DMS 273 (cell line): Measurements from ENCODE around the gene BCAR3.
"Not testable (repeated sequence)": the region's sequence is repeated elsewhere in the genome, so short reads cannot be mapped to it uniquely, and the experiment has no call there.

ENCODE experiments used
- DNase-seq: peaks from one replicate; lab custom pipeline; 2025; ENCODE audit not compliant: unreplicated experiment; lab: John Stamatoyannopoulos, UW

The BCAR3 gene

DNA sequence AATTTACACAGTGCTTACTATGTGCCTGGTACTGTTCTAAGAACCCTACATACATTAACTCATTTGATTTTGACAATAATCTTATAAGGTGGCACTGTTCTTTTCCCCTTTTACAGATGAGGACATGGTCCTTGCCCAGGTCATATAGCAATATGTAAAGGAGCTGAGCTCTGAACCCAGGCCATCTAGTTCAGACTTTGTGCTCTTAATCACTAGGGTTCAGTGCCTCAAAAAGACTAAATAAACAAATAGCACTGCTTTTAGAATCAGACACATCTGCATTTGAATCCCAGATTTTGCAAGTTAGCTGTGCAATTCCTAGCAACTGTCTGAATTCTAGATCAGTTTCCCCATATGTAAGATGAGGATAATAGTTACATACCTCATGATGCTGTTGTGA lies 8.7 kb upstream of the BCAR3 start:
- no peak for DNase-seq

DNA sequence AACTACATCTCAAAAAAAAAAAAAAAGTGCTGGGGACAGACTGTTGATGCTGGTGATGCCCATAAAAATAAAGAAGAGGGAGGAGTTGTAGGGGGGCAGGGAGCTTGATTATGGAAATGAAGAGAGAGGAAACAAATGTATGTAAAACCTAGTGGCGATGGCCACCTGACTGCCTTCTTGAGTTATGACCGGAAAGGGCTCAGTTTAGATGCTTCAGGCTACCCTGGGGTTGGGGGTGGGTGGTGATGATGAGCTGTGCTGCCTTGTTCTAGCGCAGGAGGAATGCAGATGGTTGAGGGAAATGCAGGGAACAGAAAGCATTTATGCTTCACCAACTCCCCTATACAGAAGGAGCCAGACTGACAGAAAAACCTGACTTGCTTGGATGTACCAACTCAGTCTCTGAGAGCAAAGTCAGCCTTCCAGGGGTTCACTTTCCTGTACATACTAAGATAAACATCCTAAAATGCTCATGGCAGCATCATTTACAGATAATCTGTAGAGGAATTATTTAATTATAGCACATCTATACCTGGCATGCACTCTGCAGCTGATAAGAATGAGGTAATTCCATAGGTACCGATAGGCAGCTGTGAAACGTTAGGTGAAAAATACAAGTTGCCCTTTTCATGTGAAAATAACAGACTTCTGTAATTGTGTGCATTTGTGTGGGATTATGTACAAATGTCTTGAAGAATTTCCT lies 8.0 kb upstream of the BCAR3 start:
- DNase-seq: no peak

DNA sequence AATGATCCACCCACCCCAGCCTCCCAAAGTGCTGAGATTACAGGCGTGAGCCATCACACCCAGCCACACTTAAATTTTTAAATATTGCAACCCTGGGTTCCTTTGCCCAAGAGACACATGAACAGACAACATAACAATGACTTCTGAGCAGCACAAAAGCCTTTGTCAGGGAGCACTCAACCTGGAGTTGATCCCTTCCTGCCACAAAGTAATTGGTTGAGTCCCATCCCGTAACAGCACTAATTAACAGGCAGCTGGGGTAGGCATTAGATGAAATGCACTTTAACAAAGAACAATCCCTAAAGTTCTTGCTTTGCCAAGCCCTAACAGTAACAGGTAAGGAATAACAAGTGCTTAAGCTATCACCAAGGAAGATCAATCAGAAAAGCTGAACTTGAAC lies 5.9 kb upstream of the BCAR3 start:
- DNase-seq: no peak

DNA sequence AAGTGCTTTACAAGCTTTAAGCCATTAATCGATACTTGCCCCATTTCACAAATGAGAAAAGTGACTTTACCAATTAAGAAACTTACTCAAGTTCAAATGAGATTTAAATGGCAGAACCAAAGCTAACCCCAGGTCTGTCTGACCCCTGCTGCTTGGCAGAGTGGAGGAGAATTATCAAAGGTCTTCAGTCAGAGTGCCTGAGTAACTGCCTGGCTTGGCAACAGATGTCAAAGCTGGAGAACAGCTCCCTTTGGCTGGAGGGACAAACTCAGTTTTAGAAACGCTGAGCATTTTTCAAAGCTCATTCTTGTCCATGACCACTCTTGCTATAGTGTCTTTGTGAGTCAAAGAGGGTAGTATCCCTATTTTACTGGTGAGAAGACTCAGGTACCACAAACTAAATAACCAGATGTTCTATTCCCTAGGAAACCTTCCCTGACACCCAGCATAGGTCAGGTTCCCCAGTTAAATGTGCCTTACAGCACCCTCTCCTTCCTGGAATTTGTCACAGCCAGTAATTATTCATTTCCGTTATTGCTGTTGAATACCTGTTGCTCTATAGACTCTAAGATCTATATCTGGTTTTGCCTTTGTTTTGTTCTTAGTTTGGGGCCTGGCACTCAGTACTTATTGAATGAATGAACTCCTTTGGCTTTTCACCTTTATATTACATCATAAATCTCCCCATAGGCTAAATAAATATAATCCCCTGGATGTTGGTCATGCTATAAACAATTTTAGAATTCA lies 5.0 kb upstream of the BCAR3 start:
- peak; percentile 31 for DNase-seq

DNA sequence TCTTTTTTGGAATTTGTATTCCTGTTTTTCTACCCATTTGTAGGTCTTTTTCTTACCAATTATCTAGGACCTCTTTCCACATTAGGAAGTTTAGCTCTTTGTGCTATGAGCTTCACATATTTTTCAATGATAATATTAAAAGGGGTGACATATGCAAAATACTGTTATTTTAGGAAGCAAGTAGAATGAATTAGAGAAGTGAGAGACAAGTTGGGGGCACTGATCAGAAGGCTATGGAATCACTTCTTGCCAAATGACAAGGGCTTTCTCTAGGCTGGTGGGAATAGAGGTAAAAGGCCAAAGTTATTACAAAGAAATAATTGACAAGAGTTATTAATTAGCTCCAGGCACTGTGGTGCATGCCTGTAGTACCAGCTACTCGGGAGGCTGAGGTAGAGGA lies 4.3 kb upstream of the BCAR3 start:
- DNase-seq: no peak

DNA sequence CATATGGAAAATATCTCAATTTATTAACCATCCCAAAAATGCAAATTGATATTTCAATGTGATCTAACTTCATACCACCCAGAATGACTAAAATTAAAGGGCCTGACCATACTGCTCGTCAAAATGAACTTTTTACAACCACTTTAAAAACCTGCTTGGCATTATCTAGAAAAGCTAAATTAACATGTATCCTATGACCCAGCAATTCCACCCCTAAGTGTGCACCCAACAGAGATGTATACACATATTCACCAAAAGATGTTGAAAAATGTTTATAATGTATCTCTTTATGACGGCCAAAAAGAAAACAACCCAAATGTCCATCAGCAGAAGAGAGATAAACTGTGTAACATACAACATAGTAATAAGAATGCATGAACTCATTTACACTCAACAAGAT lies 1.6 kb upstream of the BCAR3 start:
- no peak for DNase-seq

DNA sequence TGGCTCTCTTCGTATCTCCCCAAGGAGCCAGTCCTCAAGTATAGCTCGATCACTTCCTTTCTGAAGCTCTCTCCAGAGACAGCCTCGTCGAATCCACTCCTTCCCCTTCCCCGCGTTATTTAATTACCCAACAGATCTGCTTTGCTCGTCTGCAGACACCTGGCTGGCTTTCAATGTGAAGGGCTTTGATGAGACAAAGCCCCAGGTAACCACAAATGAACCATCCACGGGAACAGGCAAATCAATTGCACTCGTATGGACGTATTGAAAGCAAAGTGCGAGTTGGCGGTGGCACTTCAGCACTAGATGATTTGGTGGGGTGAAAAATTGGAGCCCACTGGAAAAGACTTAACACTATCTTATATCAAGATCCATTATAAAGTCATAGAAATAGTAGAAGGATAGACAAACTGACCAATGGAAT lies 364 bp upstream of the BCAR3 start:
- no peak for DNase-seq

DNA sequence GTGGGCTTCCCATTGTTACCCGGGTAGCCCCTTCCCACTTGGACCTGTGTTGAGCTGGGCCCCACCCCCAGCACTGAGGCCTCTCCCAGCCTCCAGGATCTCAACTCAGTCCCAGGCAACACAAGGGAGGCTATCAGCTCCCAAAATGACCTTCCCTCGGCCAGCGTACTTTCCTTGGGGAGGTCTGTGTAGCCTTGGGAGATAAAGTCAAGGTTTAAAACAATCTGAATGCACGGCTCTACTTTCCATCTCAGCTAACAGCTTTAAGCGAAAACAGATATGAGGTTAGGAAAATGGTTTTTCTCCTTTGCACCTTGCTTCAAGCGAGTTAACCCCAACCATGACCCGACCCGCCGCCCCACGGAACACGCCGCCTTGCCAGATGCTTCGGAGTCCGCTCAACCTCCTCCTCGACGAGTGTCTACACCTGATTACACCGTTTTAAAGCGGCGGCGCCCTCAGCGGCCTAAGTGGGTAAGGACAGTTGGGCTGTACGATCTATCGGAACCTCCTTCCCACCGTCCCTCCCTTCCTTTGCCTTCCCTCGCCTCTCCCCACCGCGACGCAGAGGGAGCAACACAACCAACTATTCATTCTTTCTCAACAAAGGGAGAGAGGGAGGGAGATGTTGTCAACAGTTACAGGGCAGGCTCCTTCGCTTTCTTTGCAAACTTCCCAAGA lies 1.1 kb downstream of the BCAR3 start:
- DNase-seq: peak; percentile 92

DNA sequence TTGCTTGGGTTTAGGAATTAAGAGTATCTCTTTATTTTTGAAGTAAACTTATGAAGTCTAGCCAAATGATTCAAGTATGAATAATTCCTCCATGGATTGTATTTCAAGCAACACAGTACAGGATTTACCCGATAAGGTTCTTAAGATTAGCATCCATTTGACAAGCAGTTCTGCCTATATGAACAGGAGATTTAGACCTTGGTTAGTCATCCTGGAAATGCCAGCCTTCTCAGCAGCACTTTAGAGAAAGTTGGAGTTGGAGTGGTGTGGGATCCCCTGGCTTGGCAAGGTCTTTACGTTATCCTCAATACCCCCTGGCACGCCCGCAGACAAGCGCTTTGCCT lies 1.6 kb downstream of the BCAR3 start:
- DNase-seq: no peak

DNA sequence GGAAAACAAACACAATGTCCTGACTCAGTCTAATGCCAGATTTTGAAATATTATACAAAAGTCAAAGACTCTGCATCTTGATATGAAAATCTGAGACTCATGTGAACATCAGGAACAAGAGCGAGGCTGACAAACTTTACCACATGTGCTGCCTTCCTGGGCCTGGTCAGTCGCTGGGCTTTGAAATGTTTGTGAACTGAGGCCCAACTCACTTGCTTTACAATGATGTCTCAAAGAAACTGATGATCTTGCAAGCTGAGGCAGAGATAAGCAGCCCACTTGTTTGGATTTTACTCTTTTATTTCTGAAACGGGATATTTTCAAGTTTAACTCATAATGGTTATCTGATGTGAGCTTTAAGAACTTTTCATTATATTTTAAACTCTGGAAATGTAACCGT lies 2.1 kb downstream of the BCAR3 start:
- no peak for DNase-seq

DNA sequence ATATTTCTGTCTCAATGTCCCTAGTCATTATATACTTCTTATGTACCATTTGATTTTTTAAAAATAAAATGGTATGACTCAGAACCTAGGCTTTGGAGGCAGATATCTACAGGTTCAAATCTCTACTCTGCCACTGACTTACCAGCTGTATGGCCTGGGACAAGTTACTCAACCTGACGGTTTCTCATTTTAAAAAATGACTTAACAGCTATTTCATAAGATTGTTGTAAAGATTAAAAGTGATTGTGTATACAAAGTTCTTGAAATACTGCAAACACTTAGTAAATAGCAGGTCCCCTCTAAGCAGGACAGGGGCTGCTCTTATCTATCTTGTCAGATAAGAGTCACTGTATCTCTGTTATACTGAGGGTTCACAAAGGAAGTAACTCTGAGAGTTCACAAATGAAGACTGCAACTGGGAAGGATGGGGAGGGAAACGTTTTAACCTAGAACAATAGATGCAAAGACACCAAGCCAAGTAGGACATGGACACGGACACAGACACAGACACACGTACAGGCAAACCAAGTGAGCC lies 2.6 kb downstream of the BCAR3 start:
- DNase-seq: no peak

DNA sequence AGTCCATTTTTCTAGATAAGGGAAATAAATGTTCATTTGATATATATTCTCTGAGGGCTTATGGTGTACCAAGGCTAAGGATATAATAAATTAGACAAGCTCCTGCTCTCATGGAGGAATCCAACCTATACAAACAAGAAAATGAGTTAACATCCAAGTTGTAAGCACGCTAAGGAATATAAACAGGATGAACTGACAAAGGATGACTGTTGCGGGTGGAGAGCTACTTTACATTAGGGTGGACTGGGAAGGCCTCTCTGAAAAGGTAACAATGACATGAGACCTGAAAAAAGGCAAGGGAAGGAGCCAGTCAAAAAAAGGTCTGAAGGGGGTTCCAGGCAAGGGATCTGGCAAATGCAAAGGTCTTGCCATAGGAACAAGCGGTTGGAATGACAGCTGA lies 3.1 kb downstream of the BCAR3 start:
- no peak for DNase-seq

DNA sequence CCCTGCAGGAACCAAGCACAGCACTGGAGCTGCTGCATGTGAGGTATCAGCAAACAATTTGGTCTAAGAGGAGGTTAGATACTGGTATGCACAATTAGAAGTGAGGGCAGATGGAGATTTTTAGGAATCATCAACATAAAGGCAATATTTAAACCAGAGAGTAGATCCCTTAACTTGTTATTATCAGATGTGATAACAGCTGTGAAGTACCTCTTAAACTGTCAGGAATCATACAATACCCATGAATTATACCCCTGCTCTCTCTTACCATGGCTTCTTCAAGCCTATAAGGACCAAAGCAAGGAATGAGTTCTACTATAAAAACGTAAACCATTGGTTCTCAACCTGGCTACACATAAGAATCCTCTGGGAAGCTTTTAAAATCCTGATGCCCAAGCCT lies 3.9 kb downstream of the BCAR3 start:
- no peak for DNase-seq

DNA sequence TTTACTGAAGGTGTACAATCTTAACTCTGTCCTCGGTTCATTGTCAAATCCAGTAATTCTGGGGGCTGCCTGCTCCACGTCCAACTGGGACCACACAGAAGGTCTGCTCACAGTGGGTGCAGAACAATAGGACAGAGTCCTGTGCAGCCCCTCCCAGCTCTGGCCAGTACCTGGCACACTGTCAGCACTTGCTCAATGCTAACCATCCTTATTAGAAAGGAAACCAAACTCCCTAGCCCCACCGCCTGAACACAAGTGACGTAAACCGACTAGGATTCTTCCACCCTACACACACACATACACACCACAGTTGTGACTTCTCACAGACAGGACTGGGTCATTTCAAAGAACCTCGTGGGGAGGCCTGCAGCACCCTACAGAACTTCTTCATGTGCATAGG lies 5.2 kb downstream of the BCAR3 start:
- DNase-seq: no peak

DNA sequence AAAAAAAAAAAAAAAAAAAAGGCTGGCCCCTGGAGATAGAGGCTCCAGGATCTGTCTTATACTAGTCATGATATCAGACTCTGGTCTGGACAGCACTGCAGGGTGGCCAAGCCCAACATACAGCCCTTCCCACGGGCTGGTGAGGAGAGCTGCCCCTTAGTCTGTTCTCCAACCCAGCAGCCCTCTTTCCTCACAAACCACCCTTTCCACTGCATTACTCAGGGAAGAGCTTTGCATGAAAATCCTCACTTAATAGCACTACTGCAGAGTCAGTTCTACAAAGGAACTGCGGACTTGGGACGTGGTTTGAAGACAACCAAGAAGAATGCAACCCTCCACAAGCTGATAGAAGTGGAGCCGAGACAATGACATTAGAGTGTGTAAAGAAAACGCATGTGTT lies 5.7 kb downstream of the BCAR3 start:
- no peak for DNase-seq

DNA sequence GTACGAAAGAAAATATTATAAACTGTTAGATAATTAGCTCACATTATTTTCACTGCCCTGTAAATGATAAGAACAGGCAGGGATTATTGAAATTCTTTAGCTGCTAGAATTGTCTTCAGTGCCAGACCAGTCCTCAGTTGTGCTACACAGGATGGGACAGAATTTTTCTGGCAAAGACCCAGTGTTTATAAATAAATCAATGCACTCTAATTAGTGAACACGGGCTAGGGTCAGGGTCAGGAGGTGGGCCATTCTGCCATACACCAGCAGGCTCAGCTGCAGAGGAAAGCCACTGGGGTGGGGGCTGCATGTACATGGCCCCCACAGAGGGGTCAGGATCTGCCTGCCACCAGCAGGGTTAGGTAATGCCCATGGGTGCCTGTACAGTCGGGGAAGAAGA lies 6.4 kb downstream of the BCAR3 start:
- no peak for DNase-seq

DNA sequence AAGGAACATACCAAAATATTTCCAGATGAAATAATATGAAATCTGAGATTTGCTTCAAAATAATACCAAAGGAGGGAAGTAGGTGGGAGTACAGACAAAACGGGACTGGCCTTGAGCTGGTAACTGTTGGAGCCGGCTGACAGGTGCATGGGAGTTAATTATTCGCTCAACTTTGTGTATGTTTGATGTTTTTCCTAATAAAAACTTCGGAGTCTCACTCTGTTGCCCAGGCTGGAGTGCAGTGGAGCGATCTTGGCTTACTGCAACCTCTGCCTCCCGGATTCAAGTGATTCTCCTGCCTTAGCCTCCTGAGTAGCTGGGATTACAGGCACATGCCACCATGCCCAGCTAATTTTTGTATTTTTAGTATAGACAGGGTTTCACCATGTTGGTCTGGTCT lies 7.6 kb downstream of the BCAR3 start:
- DNase-seq: not testable (repeated sequence)

DNA sequence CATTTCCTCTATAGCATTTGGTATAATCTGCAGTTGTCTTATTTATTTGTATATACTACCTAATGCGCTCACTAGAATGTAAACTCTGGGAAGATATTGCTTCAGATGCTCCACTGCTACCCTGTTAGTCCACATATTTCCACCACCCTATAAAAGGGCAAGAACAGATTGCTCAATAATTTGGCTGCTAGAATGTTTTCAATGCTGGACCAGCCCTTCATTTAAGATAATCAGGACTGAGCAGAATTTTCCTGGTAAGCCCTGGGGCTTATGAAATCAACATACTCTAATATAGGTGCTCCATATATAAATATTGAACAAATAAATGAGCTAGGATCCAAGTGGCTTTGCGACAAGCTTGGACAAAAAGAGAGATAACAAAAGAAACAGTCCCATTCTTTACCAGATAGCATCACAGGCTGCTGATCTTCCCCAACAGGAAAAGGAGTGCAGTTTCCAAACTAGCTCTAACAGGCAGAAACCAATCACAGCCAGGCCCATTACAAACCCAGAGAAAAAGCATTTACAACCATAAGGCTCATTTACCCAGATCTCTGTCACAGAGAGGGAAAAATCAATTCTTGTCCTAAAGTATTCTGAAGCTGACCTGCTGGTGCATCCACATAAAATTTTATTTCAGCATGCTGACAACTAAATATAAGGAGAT lies 8.3 kb downstream of the BCAR3 start:
- no peak for DNase-seq

DNA sequence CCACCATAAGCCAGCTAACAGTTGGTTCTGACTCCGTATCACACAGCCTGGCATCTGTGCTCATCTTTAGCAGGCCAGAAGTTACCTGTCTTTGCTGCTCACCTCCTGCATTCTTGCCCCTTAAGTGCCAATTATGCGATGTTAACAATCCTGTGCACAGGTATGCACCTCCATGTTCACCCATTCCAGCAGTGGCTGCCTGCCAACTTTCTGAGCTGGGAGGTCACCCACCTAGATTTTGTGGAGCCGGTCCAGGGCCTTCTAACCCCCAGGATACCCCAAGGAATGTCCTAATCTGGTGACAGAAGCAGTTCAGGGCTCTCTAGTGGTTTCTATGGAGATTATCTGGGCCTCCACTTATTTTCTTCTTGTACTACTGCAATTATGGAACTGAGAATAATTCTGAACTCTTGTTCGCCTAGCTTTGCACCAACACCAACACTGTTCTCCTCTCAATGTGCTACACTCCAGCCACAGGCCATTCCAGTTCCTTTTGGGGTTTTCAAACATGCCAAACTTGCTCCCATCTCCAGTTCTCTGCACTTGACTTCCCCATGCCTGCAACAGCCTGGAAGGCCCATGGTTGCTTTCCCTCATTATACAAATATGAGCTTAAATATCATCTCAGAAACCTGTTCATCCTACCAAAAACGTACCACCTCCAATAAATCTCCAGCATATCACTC lies 9.0 kb downstream of the BCAR3 start:
- DNase-seq: no peak

DNA sequence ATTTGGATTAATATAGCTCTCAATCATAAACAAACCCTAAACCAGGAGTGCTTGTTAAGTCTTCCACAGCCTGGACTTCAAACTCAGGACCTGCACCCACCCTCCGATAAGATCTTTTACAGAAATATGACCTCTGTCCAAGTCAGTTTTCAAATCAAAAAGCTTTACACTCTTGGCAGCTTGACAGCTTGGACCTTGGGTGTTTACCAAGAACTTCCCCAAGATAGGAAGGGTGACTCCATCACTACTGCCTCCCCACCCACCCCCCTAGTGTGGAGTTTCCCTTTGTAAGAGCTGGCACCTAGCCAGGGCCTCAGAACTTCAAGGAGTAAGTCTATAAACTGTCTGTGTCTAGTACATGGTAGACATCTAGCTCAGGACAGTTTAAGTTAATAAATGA lies 9.6 kb downstream of the BCAR3 start:
- peak; percentile 32 for DNase-seq

DNA sequence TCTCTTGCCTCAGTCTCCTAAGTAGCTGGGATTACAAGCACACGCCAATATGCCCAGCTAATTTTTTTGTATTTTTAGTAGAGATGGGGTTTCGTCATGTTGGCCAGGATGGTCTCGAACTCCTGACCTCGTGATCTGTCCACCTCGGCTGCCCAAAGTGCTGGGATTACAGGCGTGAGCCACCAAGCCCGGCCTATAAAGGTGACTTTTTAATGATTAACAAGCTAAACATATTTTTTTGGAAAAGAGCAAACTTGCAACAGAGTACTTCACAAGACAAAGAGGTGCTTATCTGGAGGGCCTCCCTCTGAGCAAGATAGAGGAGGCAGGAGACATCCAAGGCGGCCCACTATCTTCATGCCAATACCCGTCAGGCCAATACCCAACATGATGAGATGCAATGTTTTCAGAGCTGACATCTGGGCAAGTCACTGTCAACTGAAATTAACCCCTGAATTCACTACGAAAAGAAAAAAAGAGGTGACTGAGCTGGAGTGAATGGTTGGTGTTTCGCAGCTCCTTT lies 10.5 kb downstream of the BCAR3 start:
- DNase-seq: no peak
